GM18951 (cell line): ENCODE data around the gene HEMK1.

Source experiments
- POLR2A ChIP-seq: IDR thresholded peaks from 4 replicates; pipeline ENCODE4 v1.6.1; 2011; ENCODE audit warnings: mild to moderate bottlenecking; ENCODE audit not compliant: insufficient read length, insufficient read depth; ENCODE audit errors: extremely low read depth
- in situ Hi-C: fragments of 300-500 bp; cut with MboI; formaldehyde crosslinking; loops from one replicate; pipeline ENCODE4 v1.12.0; 2022; ENCODE audit warnings: low sequenced_read_pairs, mixed read lengths, inconsistent platforms; ENCODE audit not compliant: unreplicated experiment

HEMK1 gene

GRCh38 chr3:50637945-50638344 lies 68.6 kb downstream of the HEMK1 start:
- TF ChIP-seq POLR2A = no peak
- in situ Hi-C loops = no loop called here

- in situ Hi-C loops = no loop called here
- no peak for TF ChIP-seq POLR2A
Observed at GRCh38 chr3:50639055-50639494, 69.8 kb downstream of the HEMK1 start.

DNA sequence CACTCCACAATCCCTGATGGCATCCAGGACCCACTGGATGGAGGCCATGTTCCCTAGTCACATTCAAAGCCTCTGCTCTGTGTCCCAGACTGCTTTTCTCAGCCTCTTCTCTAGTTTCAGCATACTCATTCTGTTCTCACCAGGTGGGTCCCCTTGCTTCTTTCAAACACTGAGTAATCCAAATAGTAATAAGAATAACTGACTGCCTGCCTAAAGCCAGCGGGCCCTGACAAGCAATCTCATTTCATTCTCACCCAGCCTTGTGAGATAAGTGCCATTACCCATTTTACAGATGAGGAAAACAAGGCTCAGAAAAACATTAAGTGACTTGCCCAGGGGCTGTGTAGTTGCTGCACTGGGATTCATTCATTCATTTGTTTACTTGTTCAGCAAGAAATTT lies 73.1 kb downstream of the HEMK1 start:
- in situ Hi-C loops = no loop called here

GRCh38 chr3:50644561-50644960 lies 75.2 kb downstream of the HEMK1 start:
- TF ChIP-seq POLR2A = no peak
- in situ Hi-C loops = no loop called here

More for the DNA sequence above, 73.1 kb downstream of the HEMK1 start:
- no peak for TF ChIP-seq POLR2A

GRCh38 chr3:50645378-50645777 lies 76.1 kb downstream of the HEMK1 start:
- in situ Hi-C loops = no loop called here

More at GRCh38 chr3:50645378-50645777, 76.1 kb downstream of the HEMK1 start:
- TF ChIP-seq POLR2A = no peak
